ENCODE results near the gene USP9X. TPM values are rescaled to one million over a fixed set of nuclear protein-coding genes. Genes with fewer than 3 reads are reported as not detected.

Gene USP9X
- total RNA-seq, 1 donor from 2014 or later: 23.7 TPM

- Histone ChIP-seq H3K36me3 (no peaks in the 10 kb centered on the region), H3K9me3 (no peaks in the 10 kb centered on the region), H3K27ac (peak overlapping the region; percentile 95 to 99), H3K4me3 (peak overlapping the region; percentile 82 to 84), H3K4me1 (peaks cover 0 to 17% of the 10 kb centered on the region in 2 donors), H3K27me3 (no peaks in the 10 kb centered on the region)
- intact Hi-C loops (cut with DNase I): loop anchor here (1.0 to 2.0 kb wide), 4 partner anchors 76 to 439 kb away; partner anchors contain the start of genes CXorf38, DDX3X and MED14
- DNase-seq (ENCODE audit: low spot score in 2 of 2): peak; percentile 17 to 81
- TF ChIP-seq CTCF (IDR thresholded peaks at IDR 0.05): no peak
These were observed 807 bp downstream of the USP9X start for GRCh38 chrX:41085878-41086626.

GRCh38 chrX:41086627-41086932 lies 1.3 kb downstream of the USP9X start:
- TF ChIP-seq CTCF (IDR thresholded peaks at IDR 0.05): no peak
- H3K9me3 ChIP-seq: no peaks in the 10 kb centered on the region
- no peak for DNase-seq (ENCODE audit: low spot score in 2 of 2)
- H3K4me1 ChIP-seq: peaks cover 0 to 22% of the 10 kb centered on the region in 2 donors
- peak overlapping the region; percentile 95 to 99 for H3K27ac ChIP-seq
- no peaks in the 10 kb centered on the region for H3K36me3 ChIP-seq
- intact Hi-C loops (cut with DNase I): no loop called here
- H3K27me3 ChIP-seq: no peaks in the 10 kb centered on the region
- H3K4me3 ChIP-seq: peak overlapping the region; percentile 82 to 84

- Histone ChIP-seq H3K27ac (peak overlapping the region; percentile 95 to 99), H3K9me3 (no peaks in the 10 kb centered on the region), H3K4me1 (peaks cover 0 to 26% of the 10 kb centered on the region in 2 donors), H3K36me3 (no peaks in the 10 kb centered on the region), H3K27me3 (no peaks in the 10 kb centered on the region), H3K4me3 (peak overlapping the region; percentile 82 to 84)
- no peak for DNase-seq (ENCODE audit: low spot score in 2 of 2)
- no peak for TF ChIP-seq CTCF (IDR thresholded peaks at IDR 0.05)
- intact Hi-C loops (cut with DNase I): no loop called here
These were observed 2.0 kb downstream of the USP9X start for GRCh38 chrX:41087201-41087600.

- H3K4me3 ChIP-seq: peak overlapping the region; percentile 8 to 29
- no peaks in the 10 kb centered on the region for H3K27me3 ChIP-seq
These were observed 5.5 kb downstream of the USP9X start for GRCh38 chrX:41090568-41091238.

GRCh38 chrX:41092776-41093175 lies 7.5 kb downstream of the USP9X start:
- H3K4me1 ChIP-seq: peaks cover 0 to 22% of the 10 kb centered on the region in 2 donors
- intact Hi-C loops (cut with DNase I): no loop called here

More at GRCh38 chrX:41090568-41091238, 5.5 kb downstream of the USP9X start:
- Histone ChIP-seq H3K9me3 (no peaks in the 10 kb centered on the region), H3K36me3 (no peaks in the 10 kb centered on the region), H3K27ac (peak overlapping the region in 1 of 2 donors; percentile 19), H3K4me1 (peaks cover 0 to 25% of the 10 kb centered on the region in 2 donors)
- intact Hi-C loops (cut with DNase I): no loop called here
- no peak for TF ChIP-seq CTCF (IDR thresholded peaks at IDR 0.05)
- DNase-seq (ENCODE audit: low spot score in 2 of 2): no peak

More at GRCh38 chrX:41092776-41093175, 7.5 kb downstream of the USP9X start:
- no peaks in the 10 kb centered on the region for H3K27me3 ChIP-seq
- no peak overlapping the region for H3K27ac ChIP-seq
- H3K9me3 ChIP-seq: no peaks in the 10 kb centered on the region
- H3K4me3 ChIP-seq: no peak overlapping the region
- TF ChIP-seq CTCF (IDR thresholded peaks at IDR 0.05): no peak
- no peak for DNase-seq (ENCODE audit: low spot score in 2 of 2)
- no peaks in the 10 kb centered on the region for H3K36me3 ChIP-seq
